ENCODE data around the gene IL1RAP. TPM values are rescaled to one million over a fixed set of nuclear protein-coding genes. Genes with fewer than 3 reads are reported as not detected.

IL1RAP gene
- total and polyA plus RNA-seq, 7 donors: 0.70 to 6.3 (median 4.0) TPM

GRCh38 chr3:190492129-190492528, 21.8 kb upstream of the IL1RAP start:
- H3K4me3 ChIP-seq: no peak overlapping the region
- intact Hi-C loops (cut with DNase I): no loop called here
- H3K9me3 ChIP-seq: no peaks in the 10 kb centered on the region
- H3K27me3 ChIP-seq (ENCODE audit: insufficient read depth in 3 of 3, low read length in 2 of 3): peaks cover 0 to 7% (median 0%) of the 10 kb centered on the region in 3 donors
- peak overlapping the region; percentile 44 for H3K27ac ChIP-seq
- no peaks in the 10 kb centered on the region for H3K36me3 ChIP-seq (ENCODE audit: insufficient read depth in 1 of 2, low read depth in 1 of 2)
- DNase-seq: no peak
- no peak for ATAC-seq
- TF ChIP-seq CTCF (IDR thresholded peaks at IDR 0.05): no peak
- H3K4me1 ChIP-seq: peaks cover 7% of the 10 kb centered on the region

- DNase-seq (no peak), ATAC-seq (no peak)
- no peak overlapping the region for H3K4me3 ChIP-seq
- H3K36me3 ChIP-seq (ENCODE audit: insufficient read depth in 1 of 2, low read depth in 1 of 2): no peaks in the 10 kb centered on the region
- peaks cover 4% of the 10 kb centered on the region for H3K4me1 ChIP-seq
- no peak overlapping the region for H3K27ac ChIP-seq
- 72 to 80% (median 78%) methylated on average over 4 of the region's 4 CpGs for WGBS, 3 donors
- intact Hi-C loops (cut with DNase I): no loop called here
- TF ChIP-seq CTCF (IDR thresholded peaks at IDR 0.05): no peak
- no peaks in the 10 kb centered on the region for H3K9me3 ChIP-seq
- peaks cover 0 to 4% (median 0%) of the 10 kb centered on the region in 3 donors for H3K27me3 ChIP-seq (ENCODE audit: insufficient read depth in 3 of 3, low read length in 2 of 3)
Observed at GRCh38 chr3:190492966-190493365, 20.9 kb upstream of the IL1RAP start.

- no peaks in the 10 kb centered on the region for H3K9me3 ChIP-seq
- H3K27ac ChIP-seq: no peak overlapping the region
- intact Hi-C loops (cut with DNase I): no loop called here
- no peaks in the 10 kb centered on the region for H3K27me3 ChIP-seq (ENCODE audit: insufficient read depth in 3 of 3, low read length in 2 of 3)
- no peak overlapping the region for H3K4me3 ChIP-seq
- TF ChIP-seq CTCF (IDR thresholded peaks at IDR 0.05): no peak
- DNase-seq: no peak
- no peak for ATAC-seq
- peaks cover 4% of the 10 kb centered on the region for H3K4me1 ChIP-seq
- H3K36me3 ChIP-seq (ENCODE audit: insufficient read depth in 1 of 2, low read depth in 1 of 2): no peaks in the 10 kb centered on the region
Observed at GRCh38 chr3:190494907-190495306, 19.0 kb upstream of the IL1RAP start.

GRCh38 chr3:190495354-190495753, 18.5 kb upstream of the IL1RAP start:
- intact Hi-C loops (cut with DNase I): no loop called here
- DNase-seq (no peak), ATAC-seq (peak in 2 of 4 donors; percentile 35 to 49)
- no peak overlapping the region for H3K4me3 ChIP-seq
- H3K36me3 ChIP-seq (ENCODE audit: insufficient read depth in 1 of 2, low read depth in 1 of 2): no peaks in the 10 kb centered on the region
- H3K4me1 ChIP-seq: peaks cover 4% of the 10 kb centered on the region
- no peaks in the 10 kb centered on the region for H3K27me3 ChIP-seq (ENCODE audit: insufficient read depth in 3 of 3, low read length in 2 of 3)
- H3K9me3 ChIP-seq: no peaks in the 10 kb centered on the region
- no peak overlapping the region for H3K27ac ChIP-seq
- no peak for TF ChIP-seq CTCF (IDR thresholded peaks at IDR 0.05)

- no peak for TF ChIP-seq CTCF (IDR thresholded peaks at IDR 0.05)
- ATAC-seq: peak; percentile 51 to 68 (median 62)
- 76 to 84% (median 79%) methylated on average over 5 of the region's 5 CpGs for WGBS, 3 donors
- H3K36me3 ChIP-seq (ENCODE audit: insufficient read depth in 1 of 2, low read depth in 1 of 2): no peaks in the 10 kb centered on the region
- no peak overlapping the region for H3K27ac ChIP-seq
- no peak overlapping the region for H3K4me3 ChIP-seq
- H3K9me3 ChIP-seq: no peaks in the 10 kb centered on the region
- DNase-seq: no peak
- peaks cover 4% of the 10 kb centered on the region for H3K4me1 ChIP-seq
- intact Hi-C loops (cut with DNase I): no loop called here
- no peaks in the 10 kb centered on the region for H3K27me3 ChIP-seq (ENCODE audit: insufficient read depth in 3 of 3, low read length in 2 of 3)
Observed at GRCh38 chr3:190495796-190496195, 18.1 kb upstream of the IL1RAP start.
